Hematopoietic multipotent progenitor cell treated with erythropoietin and hydrocortisone succinate and interleukin-3 and kit ligand, for 6 days (in vitro differentiated cells): Measurements from ENCODE around the gene LCE6A.

Experiments
- DNase-seq: peaks from one replicate; pipeline ENCODE4 v3.0.0-alpha.2; 2015

LCE6A gene, protein sequence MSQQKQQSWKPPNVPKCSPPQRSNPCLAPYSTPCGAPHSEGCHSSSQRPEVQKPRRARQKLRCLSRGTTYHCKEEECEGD

DNA sequence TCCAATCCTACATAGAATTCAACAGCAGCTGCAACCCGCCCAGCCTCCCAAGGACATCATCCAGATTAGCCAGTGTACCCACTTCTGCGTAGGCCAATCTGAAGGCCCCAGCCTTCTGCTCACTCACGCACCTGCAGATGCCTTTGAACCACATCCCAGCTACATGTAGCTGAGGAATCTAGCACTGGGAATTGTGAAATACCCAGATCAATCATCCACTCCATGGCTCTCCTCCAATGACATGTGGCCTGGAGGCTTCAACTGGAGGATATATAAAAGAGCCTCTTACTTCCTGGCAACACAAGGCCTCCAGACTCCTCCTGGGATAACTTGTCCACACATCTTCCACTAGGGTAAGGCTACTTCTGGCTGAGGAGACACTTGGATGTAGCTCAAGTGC lies at the start of gene LCE6A:
Gene LCE6A (plus strand): TSS at position 301 of the 400 bp plus-strand sequence. CDS start 665 bp downstream, outside the sequence.
- no peak for DNase-seq

DNA sequence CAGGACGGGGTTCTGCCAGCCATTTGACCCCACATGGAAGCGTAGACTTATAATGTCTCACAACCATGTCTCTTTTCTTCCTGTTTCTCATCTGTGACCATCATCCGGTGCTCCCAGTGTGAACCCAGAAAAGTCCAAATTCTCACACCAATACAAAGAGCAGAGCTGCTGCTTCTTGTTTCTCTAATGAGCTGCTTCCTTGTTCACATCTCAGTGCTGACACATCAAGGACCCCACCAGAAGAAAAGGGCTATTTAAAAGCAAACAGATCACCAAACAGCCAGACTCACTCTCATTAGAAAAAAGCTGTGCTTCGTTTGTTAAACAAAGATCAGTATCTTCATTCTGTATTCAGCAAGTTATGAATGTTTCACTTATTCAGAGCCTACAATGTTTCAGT lies 47.0 kb upstream of the LCE6A start:
- DNase-seq: no peak

DNA sequence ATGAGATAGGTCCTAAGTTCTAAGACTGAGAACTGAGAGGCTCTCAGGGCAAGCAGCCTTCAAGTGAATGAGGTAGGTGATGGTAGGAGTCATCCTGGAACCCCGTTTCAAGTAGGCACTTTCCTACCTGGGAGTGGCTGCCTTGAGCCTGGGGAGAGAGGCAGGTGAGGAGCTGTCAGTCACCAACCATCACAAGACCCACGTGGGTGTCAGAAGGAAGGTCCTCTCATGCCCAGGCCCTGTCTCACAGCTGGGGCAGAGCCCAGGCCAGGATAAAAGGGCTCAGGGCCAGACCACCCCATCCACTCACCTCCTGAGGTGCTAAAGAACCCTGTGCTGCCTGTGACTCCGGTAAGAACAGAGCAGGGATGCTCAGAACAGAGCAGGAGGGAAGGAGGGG lies 46.2 kb upstream of the LCE6A start, which contains the start of gene LCE1D:
Gene LCE1D (plus strand): TSS at position 301 of the 400 bp plus-strand sequence. CDS start 1,074 bp downstream, outside the sequence.
- DNase-seq: no peak

DNA sequence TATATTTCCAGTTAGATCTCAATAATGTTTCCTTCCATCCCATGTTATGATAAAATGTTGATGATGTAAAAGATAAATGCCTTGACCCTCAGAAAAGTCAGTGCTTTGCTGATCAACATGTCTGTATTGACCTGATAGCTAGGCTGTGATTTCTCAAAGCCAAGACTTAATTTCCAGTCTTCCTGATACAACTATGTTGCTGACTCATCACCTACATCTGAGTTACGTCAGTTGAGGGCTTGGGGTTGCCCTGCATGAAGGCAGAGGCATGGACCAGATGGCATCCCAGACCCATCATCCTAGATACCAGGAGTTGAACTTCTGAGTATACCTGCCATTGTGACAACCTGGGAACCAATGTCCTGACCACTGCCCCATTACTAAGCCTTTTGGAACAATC lies 41.3 kb upstream of the LCE6A start:
- DNase-seq: no peak

DNA sequence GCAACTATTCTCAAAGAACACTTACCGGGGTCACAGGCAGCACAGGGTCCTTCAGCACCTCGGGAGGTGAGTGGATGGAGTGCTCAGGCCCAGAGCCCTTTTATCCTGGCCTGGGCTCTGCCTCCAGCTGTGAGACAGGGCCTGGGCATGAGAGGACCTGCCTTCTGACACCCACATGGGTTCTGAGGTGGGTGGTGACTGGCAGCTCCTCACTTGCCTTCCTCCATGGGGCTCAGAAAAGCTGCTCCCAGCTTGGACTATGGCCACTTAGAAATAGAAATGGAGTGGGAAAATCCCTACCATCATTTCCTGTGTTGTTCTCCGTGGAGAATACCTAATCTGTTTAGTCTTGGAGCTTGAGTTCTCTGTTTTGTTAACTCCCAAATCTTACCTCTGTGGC lies 36.1 kb upstream of the LCE6A start, which contains the start of gene LCE1C:
Gene LCE1C (minus strand): TSS at position 76 of the 400 bp plus-strand sequence. CDS start 1,173 bp downstream, outside the sequence.
- DNase-seq: no peak

DNA sequence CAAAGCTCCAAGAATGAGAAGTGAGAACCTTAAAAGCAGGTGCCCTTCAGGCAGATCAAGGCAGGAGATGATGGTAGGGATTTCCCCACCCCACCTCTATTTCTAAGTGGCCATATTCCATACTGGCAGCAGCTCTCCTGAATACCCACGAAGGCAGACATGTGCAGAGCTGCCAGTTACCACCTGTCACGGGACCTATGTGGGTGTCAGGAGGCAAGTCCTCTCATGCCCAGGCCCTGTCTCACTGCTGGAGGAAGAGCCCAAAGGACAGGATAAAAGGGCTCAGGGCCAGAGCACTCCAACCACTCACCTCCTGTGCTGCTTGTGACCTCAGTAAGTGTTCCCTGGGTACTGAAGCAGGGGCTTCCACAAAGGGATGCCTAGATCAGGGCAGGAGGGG lies 31.6 kb upstream of the LCE6A start:
- no peak for DNase-seq

DNA sequence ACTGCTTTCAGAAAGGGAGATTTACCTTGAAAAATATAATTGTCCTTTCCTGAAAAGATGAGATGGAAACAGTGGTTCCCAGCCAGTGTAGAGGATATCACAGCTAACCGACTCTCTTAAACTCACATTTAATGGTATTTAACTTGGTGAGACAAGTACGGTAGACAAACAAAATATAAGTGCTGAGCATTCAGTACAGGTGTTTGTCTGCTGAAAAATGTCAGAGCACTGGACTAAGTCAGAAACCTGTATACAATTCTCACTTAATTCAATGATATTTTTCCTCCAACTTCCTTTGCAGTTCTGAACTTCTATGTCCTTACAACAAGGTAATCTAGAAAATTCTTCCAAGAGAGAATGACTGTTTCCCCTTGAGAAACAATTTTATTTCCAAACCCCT lies 31.0 kb upstream of the LCE6A start, which contains the start of gene LCE1B:
Gene LCE1B (plus strand): TSS at position 301 of the 400 bp plus-strand sequence. CDS start 476 bp downstream, outside the sequence.
- DNase-seq: no peak

DNA sequence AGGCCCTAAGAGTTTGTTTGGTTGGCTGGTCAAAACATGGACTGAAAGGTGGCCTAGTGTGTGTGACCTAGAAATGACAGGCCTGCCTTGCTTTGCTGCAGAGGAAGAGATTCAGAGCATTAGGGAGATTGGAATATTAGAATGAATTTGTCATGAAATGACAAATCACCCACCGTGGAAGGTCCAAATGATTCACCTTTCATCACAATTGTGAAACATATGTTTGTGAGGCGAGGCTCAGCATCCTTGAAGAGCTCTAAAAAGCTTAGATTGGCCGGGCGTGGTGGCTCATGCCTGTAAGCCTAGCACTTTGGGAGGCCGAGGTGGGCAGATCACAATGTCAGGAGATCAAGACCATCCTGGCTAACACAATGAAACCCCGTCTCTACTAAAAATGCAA lies 25.3 kb upstream of the LCE6A start:
- no peak for DNase-seq

GRCh38 chr1:152823294-152823693 lies 19.4 kb upstream of the LCE6A start:
- no peak for DNase-seq

DNA sequence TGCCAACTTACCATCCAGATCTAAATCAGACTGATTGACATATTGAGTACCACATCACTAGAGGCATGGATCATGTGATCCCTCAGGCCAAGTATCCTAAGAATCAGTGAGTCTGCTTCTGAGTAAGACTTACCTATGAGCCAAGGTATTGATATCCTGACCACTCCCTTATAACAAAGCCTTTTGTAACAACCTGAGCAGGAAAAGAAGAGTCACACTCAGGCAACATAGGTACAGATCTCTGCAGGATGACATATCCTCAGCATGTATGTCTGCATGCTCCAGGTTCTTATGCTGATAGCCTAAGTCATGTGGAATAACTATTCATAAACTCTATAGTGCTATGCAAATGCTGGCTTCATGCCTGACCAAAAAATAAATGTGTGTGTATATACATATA lies 17.7 kb upstream of the LCE6A start:
- no peak for DNase-seq

DNA sequence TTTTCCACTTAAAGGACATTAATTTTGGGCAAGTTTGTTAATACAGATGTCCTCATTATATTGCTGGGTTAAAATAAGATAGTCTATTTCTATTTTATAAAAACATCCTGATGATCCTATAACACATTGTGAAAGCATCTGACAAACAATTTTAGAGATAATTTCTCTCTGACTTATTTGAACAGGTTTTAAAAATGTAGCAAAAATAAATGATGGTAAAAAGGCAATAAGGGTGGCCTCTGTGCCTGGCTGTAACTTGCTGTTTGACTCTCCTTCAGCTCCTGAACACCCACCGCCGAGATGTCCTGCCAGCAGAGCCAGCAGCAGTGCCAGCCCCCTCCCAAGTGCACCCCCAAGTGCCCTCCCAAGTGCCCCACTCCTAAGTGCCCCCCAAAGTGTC lies 15.5 kb upstream of the LCE6A start, which contains the start of gene LCE1A:
Gene LCE1A (plus strand): TSS at position 301 of the 400 bp plus-strand sequence. CDS start 0 bp downstream, at position 301.
- DNase-seq: no peak

- no peak for DNase-seq
These were observed 5.8 kb upstream of the LCE6A start for GRCh38 chr1:152836870-152837269.

GRCh38 chr1:152855661-152856060 lies 13.0 kb downstream of the LCE6A start:
- DNase-seq: no peak

DNA sequence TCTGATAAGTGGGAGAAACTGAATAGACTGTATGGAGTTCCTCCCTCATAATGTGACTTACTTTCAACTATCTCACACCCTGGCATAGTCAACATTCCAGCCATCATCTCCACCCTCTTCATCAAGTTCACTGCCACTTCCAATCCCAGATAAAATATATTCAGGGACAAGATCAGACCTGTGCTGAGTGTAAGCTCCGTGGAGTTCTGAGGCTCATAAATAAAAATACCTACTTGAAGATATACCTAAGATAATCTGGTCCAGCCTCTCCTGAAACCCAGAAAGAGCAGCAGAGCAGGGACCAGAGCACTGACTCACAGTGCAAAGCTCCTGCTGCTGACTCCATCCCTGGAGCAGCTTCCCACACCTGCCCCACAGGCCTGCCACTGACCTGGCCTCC lies 15.4 kb downstream of the LCE6A start:
- no peak for DNase-seq

GRCh38 chr1:152859696-152860095 lies 17.0 kb downstream of the LCE6A start, which contains the start of gene LCE7A:
Gene LCE7A, plus strand, starts transcription at chr1:152859996. Its CDS starts 702 bp downstream, at chr1:152860698.
- DNase-seq: no peak

DNA sequence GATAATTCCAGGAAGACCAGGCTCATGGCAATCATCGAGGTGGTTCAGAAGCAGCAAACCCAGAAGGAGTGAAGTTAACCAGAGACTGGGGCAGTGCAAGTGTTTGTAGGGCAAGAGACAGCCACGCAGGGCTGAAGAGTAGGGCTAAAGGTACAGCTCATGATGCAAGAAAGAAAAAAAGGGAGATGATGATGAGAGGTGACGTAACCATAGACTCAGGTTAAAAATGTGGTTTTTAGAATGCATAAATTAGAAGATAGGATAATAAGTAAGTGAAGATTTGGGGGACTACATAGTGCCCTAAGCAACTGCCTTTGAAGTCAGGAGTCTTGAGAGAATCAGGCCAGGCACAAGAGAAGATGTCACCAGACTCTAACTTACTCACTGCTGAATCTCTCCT lies 17.5 kb downstream of the LCE6A start:
- DNase-seq: no peak

- no peak for DNase-seq
These were observed 18.7 kb downstream of the LCE6A start for GRCh38 chr1:152861374-152861773.

- no peak for DNase-seq
These were observed 21.8 kb downstream of the LCE6A start for GRCh38 chr1:152864443-152864842.

DNA sequence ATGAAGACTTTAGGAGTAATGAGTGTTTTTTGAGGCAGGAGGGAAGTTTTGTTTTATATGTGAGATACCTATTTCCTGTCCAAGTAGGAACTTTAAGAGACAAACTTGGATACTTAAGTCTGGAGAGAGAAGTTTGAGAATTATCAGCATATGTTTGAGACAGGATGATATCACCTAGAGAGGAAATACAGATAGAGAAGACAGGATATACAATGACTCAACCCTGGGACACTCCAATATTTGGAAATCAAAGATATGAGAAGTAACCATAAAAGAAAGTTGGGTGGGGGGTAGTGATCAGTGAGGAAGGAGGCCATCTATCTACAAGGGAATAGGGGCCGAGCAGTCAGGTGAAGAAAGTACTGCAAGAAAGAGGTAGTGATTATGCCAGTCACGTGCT lies 23.7 kb downstream of the LCE6A start:
- no peak for DNase-seq

DNA sequence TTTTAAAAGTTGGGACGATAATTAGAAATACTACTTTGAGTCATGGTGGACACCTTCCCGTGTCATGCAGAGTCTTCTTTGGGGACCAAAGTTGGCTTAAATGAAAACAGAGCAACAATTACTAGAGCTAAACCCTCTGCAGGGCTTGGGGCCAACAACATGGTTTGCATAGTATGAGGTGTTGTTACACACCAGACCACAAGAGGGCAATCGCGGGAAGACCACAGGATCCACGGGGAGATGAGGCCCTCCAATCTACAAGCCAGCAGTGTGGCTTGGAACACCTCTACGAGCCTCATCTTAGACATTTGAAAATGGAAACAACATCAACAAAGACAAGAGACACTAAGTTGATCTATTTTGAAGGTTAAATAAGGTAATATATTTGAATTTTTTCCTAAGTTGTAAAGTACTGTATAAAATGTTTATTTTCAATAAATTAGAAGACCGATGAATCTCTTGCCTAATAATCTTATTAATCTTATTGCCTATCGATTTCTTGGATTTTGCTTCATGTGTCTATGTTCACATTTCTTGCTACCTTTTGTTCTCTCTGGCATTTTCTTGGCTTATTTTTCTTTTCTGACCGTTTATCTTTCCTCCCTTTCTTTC lies 27.3 kb downstream of the LCE6A start:
- peak; percentile 85 for DNase-seq

GRCh38 chr1:152870831-152871730 lies 28.4 kb downstream of the LCE6A start:
- DNase-seq: peak; percentile 47

- DNase-seq: no peak
These were observed 29.1 kb downstream of the LCE6A start for GRCh38 chr1:152871731-152872126.

GRCh38 chr1:152873495-152873894 lies 30.8 kb downstream of the LCE6A start:
- DNase-seq: no peak
